HepG2 (cell line): ENCODE measurements around the gene LDLR. TPM values are rescaled to one million over a fixed set of nuclear protein-coding genes. Genes with fewer than 3 reads are reported as not detected.
A peak's percentile ranks its signal among the peaks of the same experiment; 100 is the strongest.

ENCODE experiments used
- BRCA1 ChIP-seq: sonication (generic); formaldehyde crosslinking; IDR thresholded peaks from 2 replicates; pipeline ENCODE4 v1.4.0; 2020; ENCODE audit warnings: missing genetic modification reagents
- CHD2 ChIP-seq: IDR thresholded peaks from 2 replicates; pipeline ENCODE4 v1.6.1; 2011; ENCODE audit warnings: low read depth, low read length, improper control_type of control experiment
- CREB1 ChIP-seq, 2 experiments: fragments of 450-650 bp in 1 of 2; IDR thresholded peaks; 2 replicates each; pipeline ENCODE4 v1.6.1; 2016 to 2017; ENCODE audit warnings: control low read depth in 1 of 2, mild to moderate bottlenecking in 1 of 2, missing compliant biosample characterization in 1 of 2, missing genetic modification characterization in 1 of 2
- GPN1 ChIP-seq: sonication (generic); formaldehyde crosslinking; IDR thresholded peaks from 2 replicates; pipeline ENCODE4 v1.5.1; 2020; ENCODE audit warnings: missing genetic modification reagents, borderline replicate concordance
- GTF3A ChIP-seq: sonication (generic); formaldehyde crosslinking; conservative IDR thresholded peaks from 2 replicates; pipeline ENCODE4 v1.4.0; 2020; ENCODE audit warnings: mild to moderate bottlenecking, missing genetic modification reagents
- HOXA3 ChIP-seq: sonication (generic); formaldehyde crosslinking; IDR thresholded peaks from 2 replicates; pipeline ENCODE4 v1.5.0; 2020; ENCODE audit warnings: missing genetic modification reagents
- MIER2 ChIP-seq: IDR thresholded peaks from 2 replicates; pipeline ENCODE4 v1.6.1; 2016; ENCODE audit warnings: missing biosample characterization, missing genetic modification reagents
- MXI1 ChIP-seq: IDR thresholded peaks from 3 replicates; pipeline ENCODE4 v1.6.1; 2012; ENCODE audit warnings: low read depth, low read length, inconsistent platforms, borderline replicate concordance
- ONECUT2 ChIP-seq: sonication (generic); formaldehyde crosslinking; IDR thresholded peaks from 2 replicates; pipeline ENCODE4 v1.4.0; 2020; ENCODE audit warnings: missing genetic modification reagents
- PHB2 ChIP-seq: fragments of 450-650 bp; IDR thresholded peaks from 2 replicates; pipeline ENCODE4 v1.6.1; 2018; ENCODE audit not compliant: partially characterized antibody
- RORA ChIP-seq: sonication (generic); formaldehyde crosslinking; IDR thresholded peaks from 2 replicates; pipeline ENCODE4 v1.5.0; 2020; ENCODE audit warnings: mild to moderate bottlenecking, missing genetic modification reagents, moderate library complexity
- SOX5 ChIP-seq: IDR thresholded peaks from 2 replicates; pipeline ENCODE4 v1.6.1; 2016; ENCODE audit warnings: borderline replicate concordance
- YY1 ChIP-seq: IDR thresholded peaks from 2 replicates; pipeline ENCODE4 v1.6.1; 2011; ENCODE audit warnings: low read length, low read depth, moderate library complexity, mild to moderate bottlenecking; ENCODE audit not compliant: insufficient read depth, insufficient replicate concordance
- ZNF121 ChIP-seq: sonication (generic); formaldehyde crosslinking; IDR thresholded peaks from 2 replicates; pipeline ENCODE4 v1.5.0; 2020; ENCODE audit warnings: mild to moderate bottlenecking, missing genetic modification reagents
- ZNF205 ChIP-seq: IDR thresholded peaks from 2 replicates; pipeline ENCODE4 v1.6.1; 2018; ENCODE audit warnings: missing biosample characterization, missing genetic modification reagents
- ZNF264 ChIP-seq: sonication (generic); formaldehyde crosslinking; IDR thresholded peaks from 2 replicates; pipeline ENCODE4 v1.4.0; 2020; ENCODE audit warnings: missing genetic modification reagents
- ZNF629 ChIP-seq: sonication (generic); formaldehyde crosslinking; conservative IDR thresholded peaks from 2 replicates; pipeline ENCODE4 v1.5.0; 2020; ENCODE audit warnings: missing genetic modification reagents
- ZNF709 ChIP-seq: sonication (generic); formaldehyde crosslinking; IDR thresholded peaks from 2 replicates; pipeline ENCODE4 v1.5.0; 2020; ENCODE audit warnings: mild to moderate bottlenecking, missing genetic modification reagents
- polyA plus RNA-seq, 8 experiments: library from polyadenylated mRNA; depleted of rRNA in 3 of 8; stranded (reverse) in 7 of 8; unstranded in 1 of 8; fragments of >200 nt; fragmentation: Illumina TruSeq in 4 of 8; extraction: Trizol in 4 of 8; gene quantifications; 2 replicates each; pipeline versions ENCODE4 v1.2.1 to v1.2.3, GENCODE V29; 2011 to 2016; ENCODE audit warnings: low read depth in 4 of 8, missing spikeins in 1 of 8, mixed read lengths in 1 of 8; ENCODE audit not compliant: insufficient read depth in 1 of 8
- total RNA-seq, 5 experiments: library from RNA; depleted of rRNA; stranded (reverse); fragments of >200 nt; fragmentation: Illumina TruSeq; extraction: Trizol; gene quantifications; 2 replicates each; pipeline ENCODE4 v1.2.3, GENCODE V29; 2016; ENCODE audit warnings: low read depth in 1 of 5
- TF ChIP-seq, protein P1 (sequence below): IDR thresholded peaks from 2 replicates; pipeline ENCODE4 v1.6.1; 2016; ENCODE audit warnings: missing genetic modification reagents, missing compliant biosample characterization
- TF ChIP-seq, protein P2 (sequence below): sonication (generic); formaldehyde crosslinking; IDR thresholded peaks from 2 replicates; pipeline ENCODE4 v1.4.0; 2020; ENCODE audit warnings: missing genetic modification reagents, borderline replicate concordance
- TF ChIP-seq, protein P3 (sequence below): IDR thresholded peaks from 2 replicates; pipeline ENCODE4 v1.6.1; 2018; ENCODE audit warnings: missing genetic modification reagents
- TF ChIP-seq, protein P4 (sequence below): sonication (generic); formaldehyde crosslinking; IDR thresholded peaks from 2 replicates; pipeline ENCODE4 v1.5.0; 2020; ENCODE audit warnings: mild to moderate bottlenecking, missing genetic modification reagents

Gene LDLR
- total and polyA plus RNA-seq, 2 of the 13 experiments (the other 11 are each of a cell fraction or from before 2014, with no cell fraction given), result 51.6 to 92.5 TPM

DNA sequence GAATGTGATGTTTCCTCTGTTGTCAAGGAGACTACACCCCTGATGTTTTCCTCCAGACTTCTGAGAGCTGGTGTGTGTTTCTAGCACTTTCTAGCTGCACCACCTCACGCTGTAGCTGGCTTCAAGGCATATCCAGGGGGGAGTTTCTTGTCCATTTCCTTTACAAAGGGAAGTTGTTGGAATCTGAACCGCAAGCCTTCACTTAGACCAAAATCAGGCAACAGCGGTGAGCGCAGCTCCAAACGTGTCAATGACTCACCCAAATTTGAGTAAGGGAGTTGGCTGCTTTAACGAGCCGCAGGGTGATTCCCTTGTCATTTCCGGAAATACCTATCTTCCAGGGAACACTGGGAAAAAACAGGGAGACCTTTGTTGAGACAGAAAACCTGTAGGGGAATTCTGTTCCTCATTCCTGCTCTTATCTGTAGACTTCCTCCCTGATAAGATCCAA is 2.5 kb downstream of the LDLR start (continued):
- no peak for TF ChIP-seq CHD2
- TF ChIP-seq, protein P1, sequence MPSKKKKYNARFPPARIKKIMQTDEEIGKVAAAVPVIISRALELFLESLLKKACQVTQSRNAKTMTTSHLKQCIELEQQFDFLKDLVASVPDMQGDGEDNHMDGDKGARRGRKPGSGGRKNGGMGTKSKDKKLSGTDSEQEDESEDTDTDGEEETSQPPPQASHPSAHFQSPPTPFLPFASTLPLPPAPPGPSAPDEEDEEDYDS, result peak; percentile 76
- no peak for TF ChIP-seq BRCA1 (CRISPR knock-in tag)
- TF ChIP-seq, protein P2, sequence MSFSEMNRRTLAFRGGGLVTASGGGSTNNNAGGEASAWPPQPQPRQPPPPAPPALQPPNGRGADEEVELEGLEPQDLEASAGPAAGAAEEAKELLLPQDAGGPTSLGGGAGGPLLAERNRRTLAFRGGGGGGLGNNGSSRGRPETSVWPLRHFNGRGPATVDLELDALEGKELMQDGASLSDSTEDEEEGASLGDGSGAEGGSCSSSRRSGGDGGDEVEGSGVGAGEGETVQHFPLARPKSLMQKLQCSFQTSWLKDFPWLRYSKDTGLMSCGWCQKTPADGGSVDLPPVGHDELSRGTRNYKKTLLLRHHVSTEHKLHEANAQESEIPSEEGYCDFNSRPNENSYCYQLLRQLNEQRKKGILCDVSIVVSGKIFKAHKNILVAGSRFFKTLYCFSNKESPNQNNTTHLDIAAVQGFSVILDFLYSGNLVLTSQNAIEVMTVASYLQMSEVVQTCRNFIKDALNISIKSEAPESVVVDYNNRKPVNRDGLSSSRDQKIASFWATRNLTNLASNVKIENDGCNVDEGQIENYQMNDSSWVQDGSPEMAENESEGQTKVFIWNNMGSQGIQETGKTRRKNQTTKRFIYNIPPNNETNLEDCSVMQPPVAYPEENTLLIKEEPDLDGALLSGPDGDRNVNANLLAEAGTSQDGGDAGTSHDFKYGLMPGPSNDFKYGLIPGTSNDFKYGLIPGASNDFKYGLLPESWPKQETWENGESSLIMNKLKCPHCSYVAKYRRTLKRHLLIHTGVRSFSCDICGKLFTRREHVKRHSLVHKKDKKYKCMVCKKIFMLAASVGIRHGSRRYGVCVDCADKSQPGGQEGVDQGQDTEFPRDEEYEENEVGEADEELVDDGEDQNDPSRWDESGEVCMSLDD (CRISPR knock-in tag), result no peak
- TF ChIP-seq HOXA3 (CRISPR knock-in tag), result peak; percentile 33; the same call in 1 of the 2 replicates
- TF ChIP-seq CREB1 (IDR thresholded peaks at IDR 0.05), result no peak
- peak; percentile 59; the same call in 1 of the 2 replicates for TF ChIP-seq CREB1 (CRISPR knock-in tag; IDR thresholded peaks at IDR 0.05)
- TF ChIP-seq, protein P3, sequence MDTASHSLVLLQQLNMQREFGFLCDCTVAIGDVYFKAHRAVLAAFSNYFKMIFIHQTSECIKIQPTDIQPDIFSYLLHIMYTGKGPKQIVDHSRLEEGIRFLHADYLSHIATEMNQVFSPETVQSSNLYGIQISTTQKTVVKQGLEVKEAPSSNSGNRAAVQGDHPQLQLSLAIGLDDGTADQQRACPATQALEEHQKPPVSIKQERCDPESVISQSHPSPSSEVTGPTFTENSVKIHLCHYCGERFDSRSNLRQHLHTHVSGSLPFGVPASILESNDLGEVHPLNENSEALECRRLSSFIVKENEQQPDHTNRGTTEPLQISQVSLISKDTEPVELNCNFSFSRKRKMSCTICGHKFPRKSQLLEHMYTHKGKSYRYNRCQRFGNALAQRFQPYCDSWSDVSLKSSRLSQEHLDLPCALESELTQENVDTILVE (CRISPR knock-in tag), result no peak
- no peak for TF ChIP-seq YY1
- TF ChIP-seq RORA, result no peak
- TF ChIP-seq SOX5, result peak; percentile 55; the same call in 1 of the 2 replicates
- no peak for TF ChIP-seq ZNF205 (CRISPR knock-in tag)
- 0 out of 2 replicates have a peak, but pooled peaks have one; percentile 28 for TF ChIP-seq ONECUT2 (CRISPR knock-in tag)
- peak; percentile 21; the same call in 1 of the 3 replicates for TF ChIP-seq MXI1
- no peak for TF ChIP-seq GPN1
- 0 out of 2 replicates have a peak, but pooled peaks have one; percentile 15 for TF ChIP-seq ZNF629 (CRISPR knock-in tag)
- TF ChIP-seq ZNF121 (CRISPR knock-in tag), result no peak
- TF ChIP-seq GTF3A, result no peak
- 0 out of 2 replicates have a peak, but pooled peaks have one; percentile 21 for TF ChIP-seq MIER2
- TF ChIP-seq ZNF264 (CRISPR knock-in tag), result 0 out of 2 replicates have a peak, but pooled peaks have one; percentile 56
- TF ChIP-seq ZNF709 (CRISPR knock-in tag), result no peak
- no peak for TF ChIP-seq PHB2
- TF ChIP-seq, protein P4, sequence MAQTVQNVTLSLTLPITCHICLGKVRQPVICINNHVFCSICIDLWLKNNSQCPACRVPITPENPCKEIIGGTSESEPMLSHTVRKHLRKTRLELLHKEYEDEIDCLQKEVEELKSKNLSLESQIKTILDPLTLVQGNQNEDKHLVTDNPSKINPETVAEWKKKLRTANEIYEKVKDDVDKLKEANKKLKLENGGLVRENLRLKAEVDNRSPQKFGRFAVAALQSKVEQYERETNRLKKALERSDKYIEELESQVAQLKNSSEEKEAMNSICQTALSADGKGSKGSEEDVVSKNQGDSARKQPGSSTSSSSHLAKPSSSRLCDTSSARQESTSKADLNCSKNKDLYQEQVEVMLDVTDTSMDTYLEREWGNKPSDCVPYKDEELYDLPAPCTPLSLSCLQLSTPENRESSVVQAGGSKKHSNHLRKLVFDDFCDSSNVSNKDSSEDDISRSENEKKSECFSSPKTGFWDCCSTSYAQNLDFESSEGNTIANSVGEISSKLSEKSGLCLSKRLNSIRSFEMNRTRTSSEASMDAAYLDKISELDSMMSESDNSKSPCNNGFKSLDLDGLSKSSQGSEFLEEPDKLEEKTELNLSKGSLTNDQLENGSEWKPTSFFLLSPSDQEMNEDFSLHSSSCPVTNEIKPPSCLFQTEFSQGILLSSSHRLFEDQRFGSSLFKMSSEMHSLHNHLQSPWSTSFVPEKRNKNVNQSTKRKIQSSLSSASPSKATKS, result no peak
